HG02973 (cell line): ENCODE results near the gene KPTN.
"Not testable (repeated sequence)": the region's sequence is repeated elsewhere in the genome, so short reads cannot be mapped to it uniquely, and the experiment has no call there.

Source experiments
- ATAC-seq: cut with Tn5 transposase; IDR thresholded peaks from one replicate; pipeline ENCODE4 v1.9.1; 2021; ENCODE audit warnings: moderate library complexity; ENCODE audit not compliant: unreplicated experiment

The KPTN gene

DNA sequence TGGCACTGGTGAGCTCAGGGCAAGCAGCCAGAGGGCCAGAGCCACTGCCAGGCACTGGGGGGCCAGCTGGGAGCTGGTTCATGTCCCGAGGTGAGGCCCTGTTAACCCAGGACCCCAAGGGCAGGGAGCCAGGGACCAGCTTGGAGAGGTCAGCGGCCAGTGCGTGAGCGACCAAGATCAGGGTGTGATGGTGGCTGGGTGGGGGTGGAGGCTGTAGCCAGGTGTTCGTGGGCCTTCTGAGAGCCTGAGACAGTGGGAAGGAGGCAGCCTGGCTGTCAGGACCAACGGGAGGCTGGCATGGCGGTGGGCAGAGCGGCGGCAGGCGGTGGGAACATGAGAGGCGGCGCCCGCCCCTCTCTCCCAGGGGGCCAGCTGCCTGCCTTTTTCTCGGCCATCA, 8.1 kb upstream of the KPTN start:
- ATAC-seq: no peak

DNA sequence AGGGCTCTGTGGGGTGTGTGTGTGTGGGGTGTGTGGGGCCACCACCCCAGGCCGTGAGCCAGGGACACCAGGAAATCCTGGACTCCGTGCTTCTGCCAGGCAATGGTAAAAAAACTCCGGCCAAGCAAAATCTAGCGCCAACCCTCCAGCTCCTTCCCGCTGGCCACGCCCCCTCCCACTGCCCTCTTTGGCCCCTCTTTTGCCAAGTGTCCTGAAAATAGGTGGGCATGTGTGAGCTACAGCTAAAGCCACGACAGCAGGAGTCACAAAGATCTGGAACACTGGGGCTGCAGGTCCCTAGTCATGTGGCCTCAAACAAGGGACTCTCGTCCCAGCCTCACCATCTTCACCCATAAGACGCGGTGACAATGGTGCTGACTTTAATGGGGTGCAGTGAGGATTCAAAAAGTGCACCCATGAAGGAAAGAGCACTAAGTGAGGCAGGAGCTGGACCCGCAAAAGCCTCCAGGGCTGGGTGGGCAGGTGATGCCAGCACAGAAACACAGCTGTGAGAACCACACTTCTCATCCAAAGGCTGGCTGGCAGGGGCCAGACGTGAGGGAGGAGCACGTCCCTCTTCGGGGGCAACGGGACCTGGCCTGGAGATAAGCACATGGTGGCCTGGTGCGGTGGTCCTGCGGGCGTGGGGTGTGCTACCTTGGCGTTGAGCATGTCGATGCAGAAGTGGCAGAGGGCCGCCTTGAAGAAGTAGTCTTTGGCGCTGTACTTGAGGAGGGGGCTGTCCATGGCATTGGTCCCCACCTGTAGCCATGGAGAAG, 7.5 kb upstream of the KPTN start:
- no peak for ATAC-seq

GRCh38 chr19:47490847-47491246, 6.8 kb upstream of the KPTN start:
- no peak for ATAC-seq

DNA sequence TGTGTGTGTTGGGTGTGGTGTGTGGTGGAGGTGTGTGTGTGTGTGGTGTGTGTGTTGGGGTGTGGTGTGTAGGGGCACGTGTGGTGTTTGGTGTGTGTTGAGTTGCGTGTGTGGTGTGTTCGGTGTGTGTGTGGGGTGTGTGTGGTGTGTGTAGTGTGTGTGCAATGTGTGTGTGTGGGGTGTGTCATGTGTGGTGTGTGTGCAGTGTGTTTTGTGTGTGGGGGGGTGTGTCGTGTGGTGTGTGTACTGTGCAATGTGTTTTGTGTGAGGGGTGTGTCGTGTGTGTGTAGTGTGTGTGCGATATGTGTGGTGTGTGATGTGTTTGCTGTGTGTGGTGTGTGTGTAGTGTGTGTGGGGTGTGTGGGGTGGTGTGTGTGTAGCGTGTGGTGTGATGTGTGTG, 6.0 kb upstream of the KPTN start:
- ATAC-seq: no peak

- no peak for ATAC-seq
These were observed 5.3 kb upstream of the KPTN start for GRCh38 chr19:47489072-47489914.

DNA sequence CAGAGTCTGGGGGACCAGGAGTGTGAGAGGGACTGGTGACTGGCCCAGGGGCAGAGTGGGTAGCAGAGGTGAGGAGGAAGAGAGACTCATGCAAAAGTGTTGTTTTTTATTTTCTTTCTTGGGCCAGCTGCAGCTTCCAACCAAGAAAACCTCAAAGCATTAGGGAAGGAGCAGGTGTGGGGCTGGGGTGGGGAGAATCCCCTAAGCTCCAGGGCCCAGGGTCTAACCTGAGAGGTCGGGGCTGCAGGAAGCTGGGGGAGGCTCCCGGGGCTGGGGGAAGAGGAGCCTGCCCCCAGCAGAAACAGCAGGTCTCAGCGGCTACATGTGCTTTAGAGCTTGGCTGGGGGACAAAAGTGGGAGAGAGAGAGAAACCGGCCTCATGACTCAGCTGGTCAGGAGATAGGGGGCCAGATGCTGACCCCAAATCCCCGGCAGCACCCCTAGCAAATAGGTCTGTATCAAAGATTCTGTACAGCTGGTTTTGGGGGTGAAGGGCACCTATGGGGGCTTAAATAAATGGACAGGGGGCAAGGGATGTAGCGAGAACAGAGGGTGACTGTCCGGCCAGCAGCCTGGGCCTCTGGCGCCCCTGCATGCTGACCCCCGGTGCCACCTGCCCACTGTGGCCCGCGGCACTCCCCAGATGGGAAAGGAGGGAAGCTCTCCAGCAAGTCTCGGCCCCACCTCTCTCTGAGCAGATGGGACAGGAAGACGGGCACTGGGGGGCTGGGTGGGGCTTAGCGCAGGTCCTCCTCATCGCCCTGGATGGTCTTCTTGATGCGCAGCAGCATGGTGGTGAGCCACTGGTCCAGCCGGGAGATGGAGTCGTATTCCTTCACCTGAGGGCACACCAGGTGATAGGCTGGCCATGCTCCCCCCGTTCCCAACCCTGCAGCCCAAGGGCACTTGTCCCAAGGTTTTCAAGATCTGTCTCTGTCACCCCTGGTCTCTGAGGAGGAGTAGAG, 3.8 kb upstream of the KPTN start:
- ATAC-seq: no peak

DNA sequence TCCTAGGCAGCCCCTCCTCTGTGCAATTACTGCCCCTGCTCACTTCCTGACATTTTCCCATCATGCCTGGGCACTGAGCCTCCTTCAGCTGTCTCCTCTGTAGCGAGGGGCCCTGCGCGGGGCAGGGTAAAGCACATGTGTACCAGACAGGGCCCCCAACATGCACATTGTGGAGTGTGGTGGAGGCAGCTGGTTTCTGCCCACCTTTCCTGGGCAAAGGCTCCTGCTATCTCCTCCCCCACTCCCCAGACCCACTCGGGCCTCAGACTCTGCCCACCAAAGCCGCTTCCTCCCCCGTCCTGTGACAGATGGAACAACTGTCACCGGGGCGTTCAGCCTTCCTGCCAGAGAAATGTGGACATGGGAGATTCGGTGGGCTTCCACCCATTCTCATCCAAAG, 2.9 kb upstream of the KPTN start:
- ATAC-seq: no peak

GRCh38 chr19:47486220-47486619, 2.2 kb upstream of the KPTN start:
- not testable (repeated sequence) for ATAC-seq

GRCh38 chr19:47485210-47485609, 1.2 kb upstream of the KPTN start:
- ATAC-seq: no peak

GRCh38 chr19:47483200-47483599, 819 bp downstream of the KPTN start:
- ATAC-seq: no peak

DNA sequence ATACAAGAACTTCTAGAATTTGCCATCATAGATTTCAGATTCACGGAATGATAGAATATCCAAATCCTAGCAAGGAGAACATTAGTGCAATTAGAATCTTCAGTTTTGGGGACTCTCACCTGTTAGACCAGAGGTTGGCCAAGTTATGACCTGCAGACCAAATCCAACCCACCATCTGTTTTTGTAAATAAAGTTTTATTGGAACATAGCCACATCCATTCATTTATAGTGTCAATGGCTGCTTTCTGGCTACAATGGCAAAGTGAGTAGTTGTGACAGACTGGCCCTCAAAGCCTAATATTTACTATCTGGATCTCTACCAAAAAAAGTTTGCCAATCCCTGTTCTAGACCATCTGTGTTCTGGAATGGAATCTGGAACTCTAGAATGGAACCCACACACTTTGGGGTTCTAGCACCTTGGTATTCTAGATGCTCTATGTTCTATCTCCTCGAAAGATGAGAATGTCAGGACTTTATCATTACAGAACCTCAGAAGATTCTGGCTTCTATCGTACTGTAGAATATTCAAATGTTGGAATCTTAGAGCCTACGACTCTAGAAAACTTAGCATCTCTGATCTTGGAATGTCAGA, 2.5 kb downstream of the KPTN start:
- no peak for ATAC-seq

GRCh38 chr19:47480658-47481057, 3.4 kb downstream of the KPTN start:
- no peak for ATAC-seq

DNA sequence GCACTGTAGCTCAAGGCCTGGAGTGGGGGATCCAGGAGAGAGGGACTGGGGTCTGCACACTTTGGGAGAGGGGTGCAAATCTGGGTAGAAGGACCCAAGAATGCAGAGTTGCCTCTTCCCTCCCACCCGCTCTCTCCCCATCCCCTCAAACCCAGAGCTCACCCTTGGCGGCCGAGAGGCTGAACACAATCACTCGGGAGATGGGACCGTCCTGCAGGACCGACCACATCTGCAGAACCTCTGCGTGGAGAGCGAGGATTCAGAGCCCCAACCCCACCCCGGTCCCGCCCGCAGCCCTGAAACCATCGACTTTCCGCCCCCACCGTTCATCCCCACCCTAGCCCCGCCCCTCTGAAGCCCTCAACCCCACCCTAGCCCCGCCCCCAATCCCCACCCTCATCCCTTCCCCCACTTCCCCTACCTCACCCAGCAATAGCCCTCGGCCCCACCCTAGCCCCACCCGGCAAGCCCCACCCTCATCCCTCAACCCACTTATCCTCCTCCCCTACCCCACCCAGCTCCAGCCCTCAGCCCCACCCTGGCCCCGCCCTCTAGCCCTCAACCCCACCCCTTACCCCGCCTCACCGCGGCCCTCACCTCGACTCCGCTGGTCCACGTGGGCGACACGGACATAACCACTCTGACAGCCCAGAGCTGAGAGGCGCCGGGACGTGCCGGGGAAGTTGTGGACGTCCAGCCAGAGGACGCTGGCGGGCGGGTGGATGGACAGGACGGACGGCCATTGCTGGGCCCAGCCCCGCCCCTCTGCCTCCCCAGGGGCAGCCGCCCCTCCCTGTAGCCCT, 4.1 kb downstream of the KPTN start:
- no peak for ATAC-seq

DNA sequence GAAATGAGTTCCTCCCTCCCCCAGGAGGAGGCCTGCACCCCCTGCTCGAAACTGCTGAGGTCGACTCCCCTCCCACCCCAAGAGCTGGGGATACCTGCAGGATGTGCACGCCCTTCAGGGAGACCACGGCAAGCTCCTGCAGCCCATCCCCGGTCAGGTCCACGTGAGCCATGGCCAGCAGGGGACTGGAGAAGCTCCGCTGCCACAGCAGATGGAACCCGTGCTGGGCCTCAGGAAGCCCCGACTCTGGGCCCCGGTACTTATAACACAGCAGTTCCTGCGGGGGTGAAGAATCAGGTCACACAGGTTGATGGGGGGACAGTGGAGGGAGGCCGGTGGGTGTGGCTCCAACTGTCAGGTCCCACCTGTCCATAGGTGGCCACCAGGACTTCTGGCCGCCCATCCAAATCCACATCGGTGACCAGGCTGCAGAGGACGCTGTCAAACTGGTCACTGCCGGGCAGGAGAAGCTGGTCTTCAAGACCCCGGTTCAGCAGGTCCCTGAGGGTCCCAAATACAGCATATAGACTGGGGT, 7.5 kb downstream of the KPTN start:
- no peak for ATAC-seq

- no peak for ATAC-seq
These were observed 8.6 kb downstream of the KPTN start for GRCh38 chr19:47475465-47475864.

DNA sequence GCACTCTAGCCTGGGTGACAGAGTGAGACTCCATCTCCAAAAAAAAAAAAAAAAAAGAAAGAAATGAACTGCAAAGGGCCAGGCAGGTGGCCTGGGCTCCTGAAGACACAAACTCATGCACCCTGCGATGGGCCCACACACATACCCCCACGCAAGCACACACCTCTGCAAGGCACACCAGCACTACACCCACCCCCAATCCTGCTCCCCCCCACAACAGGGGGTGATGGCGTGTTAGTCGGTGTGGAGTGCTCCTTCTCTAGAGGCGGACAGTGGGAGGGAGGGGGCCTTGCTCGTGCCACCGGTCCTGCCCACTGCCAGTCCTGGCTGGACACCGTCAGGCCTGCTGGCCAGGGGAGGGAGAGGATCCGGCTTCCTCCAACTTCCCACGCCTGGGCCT, 10.7 kb downstream of the KPTN start:
- ATAC-seq: no peak

DNA sequence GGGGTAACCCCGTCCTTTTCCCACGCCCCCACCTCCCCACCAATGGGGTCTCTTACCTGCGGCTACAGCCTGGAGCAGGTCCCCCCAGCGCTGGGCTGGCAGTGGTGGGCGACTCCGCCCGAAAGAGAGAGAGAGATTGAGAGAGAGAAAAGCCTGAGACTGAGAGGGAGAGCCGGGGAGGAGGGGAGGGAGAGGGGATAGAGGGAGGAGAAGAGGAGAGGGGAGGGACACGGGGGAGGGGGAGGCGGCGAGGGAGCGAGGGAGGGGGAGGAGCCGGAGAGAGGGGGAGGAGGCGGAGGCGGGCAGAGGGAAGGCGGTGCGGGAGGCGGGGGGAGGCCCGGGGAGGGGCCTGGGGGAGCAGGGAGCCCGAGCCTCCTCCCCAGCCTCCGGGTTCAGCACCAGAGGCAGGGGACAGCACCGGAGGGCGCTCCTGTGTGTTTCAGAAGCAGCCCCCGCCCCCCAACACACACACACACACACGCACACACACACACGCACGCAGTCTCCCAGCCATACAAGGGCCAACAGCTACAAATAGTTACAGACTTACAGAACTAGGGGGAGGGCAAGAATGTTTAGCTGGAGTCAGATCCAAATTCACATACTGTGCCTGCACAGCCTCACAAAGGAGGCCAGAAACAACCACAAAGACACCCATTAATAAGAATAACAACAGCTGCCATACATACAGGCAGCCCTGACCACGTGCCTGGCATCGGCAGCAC, 12.1 kb downstream of the KPTN start, which contains the start of gene SLC8A2:
Gene SLC8A2 (minus strand): TSS at position 161 of the 725 bp plus-strand sequence. CDS start 5,490 bp downstream, outside the sequence.
- ATAC-seq: no peak

DNA sequence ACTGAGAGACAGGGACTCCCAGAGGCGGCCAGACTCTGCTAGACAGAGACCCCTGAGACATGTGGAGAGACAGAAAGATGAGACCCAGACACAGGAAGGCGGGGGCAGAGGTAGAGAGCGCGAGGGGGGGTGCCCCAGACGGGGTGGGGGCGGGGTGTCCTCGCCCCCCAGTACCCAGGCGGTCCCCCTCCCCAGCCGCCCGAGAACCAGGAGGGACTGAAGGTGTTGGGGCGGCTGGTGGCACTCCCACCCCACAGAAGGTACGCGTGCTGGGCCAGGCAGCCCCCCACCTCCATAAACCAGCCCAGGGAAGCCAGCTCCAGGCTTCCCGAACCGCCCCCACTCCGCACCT, 12.7 kb downstream of the KPTN start:
- no peak for ATAC-seq
